CD4-positive, alpha-beta T cell (primary cell): ENCODE data around the gene HSF2BP. TPM values are rescaled to one million over a fixed set of nuclear protein-coding genes. Genes with fewer than 3 reads are reported as not detected.

Experiments used
- ATAC-seq: fragments of 200-7000 bp; cut with Tn5 transposase; one replicate; pipeline ENCODE4 v1.10.0; 2022; ENCODE audit warnings: mild to moderate bottlenecking; ENCODE audit not compliant: poor library complexity
- CTCF ChIA-PET: fragments of 350-600 bp; sonication (Branson Sonifier 250); formaldehyde crosslinking; loops from one replicate; lab custom pipeline; 2021; ENCODE audit warnings: antibody characterized with exemption, inconsistent platforms; lab: Charles Lee
- POLR2A ChIA-PET: fragments of 350-600 bp; sonication (Branson Sonifier 250); formaldehyde crosslinking; loops from one replicate; lab custom pipeline; 2021; ENCODE audit warnings: antibody characterized with exemption, inconsistent platforms; lab: Charles Lee
- DNase-seq, 14 experiments: peaks; one replicate each; pipeline ENCODE4 v3.0.0-alpha.2; 2013 to 2020; ENCODE audit warnings: mixed read lengths in 2 of 14
- H3K27ac ChIP-seq, 2 donors: one replicate each; pipeline versions ENCODE4 v1.5.1 to v1.7.0; 2013; ENCODE audit warnings: low read length in 2 of 2, low read depth in 1 of 2, mild to moderate bottlenecking in 1 of 2
- H3K27me3 ChIP-seq, 2 experiments: 1 replicate in 1 of 2; 2 replicates in 1 of 2; pipeline versions ENCODE4 v1.6.1 to v1.7.0; 2013; ENCODE audit warnings: low read length in 2 of 2, control low read depth in 1 of 2, mild to moderate bottlenecking in 1 of 2, moderate library complexity in 1 of 2; ENCODE audit not compliant: insufficient read depth in 2 of 2, control insufficient read depth in 1 of 2
- H3K36me3 ChIP-seq: one replicate; pipeline ENCODE4 v1.6.1; 2013; ENCODE audit warnings: low read length, control low read depth; ENCODE audit not compliant: insufficient read depth
- H3K4me1 ChIP-seq: one replicate; pipeline ENCODE4 v1.6.1; 2013; ENCODE audit warnings: low read length, control low read depth; ENCODE audit not compliant: insufficient read depth
- H3K4me3 ChIP-seq: one replicate; pipeline ENCODE4 v1.5.1; 2013; ENCODE audit warnings: mild to moderate bottlenecking, low read length, moderate library complexity
- H3K9me3 ChIP-seq, 2 experiments: 1 replicate in 1 of 2; 2 replicates in 1 of 2; pipeline versions ENCODE4 v1.6.1 to v1.7.0; 2013; ENCODE audit warnings: low read length in 2 of 2, mild to moderate bottlenecking in 2 of 2, control low read depth in 1 of 2, moderate library complexity in 1 of 2; ENCODE audit not compliant: control insufficient read depth in 1 of 2, insufficient read depth in 1 of 2
- H3K27ac Mint-ChIP-seq: one replicate; pipeline ENCODE4 v1.8.0; 2020; ENCODE audit warnings: mixed read lengths
- H3K27me3 Mint-ChIP-seq: one replicate; pipeline ENCODE4 v1.8.0; 2021; ENCODE audit warnings: mixed read lengths
- H3K36me3 Mint-ChIP-seq: one replicate; pipeline ENCODE4 v1.8.0; 2021; ENCODE audit warnings: low read depth, mixed read lengths
- H3K4me1 Mint-ChIP-seq: one replicate; pipeline ENCODE4 v1.8.0; 2021; ENCODE audit warnings: low read depth, mixed read lengths
- H3K4me3 Mint-ChIP-seq: one replicate; pipeline ENCODE4 v1.8.0; 2020; ENCODE audit warnings: mild to moderate bottlenecking, mixed read lengths
- H3K9me3 Mint-ChIP-seq: one replicate; pipeline ENCODE4 v1.8.0; 2020; ENCODE audit warnings: mixed read lengths
- intact Hi-C, 2 experiments: fragments of 100-400 bp; cut with DNase I in 1 of 2; cut with micrococcal nuclease in 1 of 2; formaldehyde crosslinking; loops; one replicate each; pipeline versions ENCODE4 v1.15.1 to v1.9.0; 2023 to 2025; cut with DNase I, micrococcal nuclease
- total RNA-seq, 174 experiments: library from RNA in 2 of 174; stranded (reverse) in 2 of 174; gene quantifications; one replicate each; pipeline ENCODE4 v1.2.3 and lab custom pipeline; 2021 to 2026
- TF ChIP-seq, protein P1 (sequence below): fragments of 200-600 bp; IDR thresholded peaks from one replicate; pipeline ENCODE4 v1.8.0; 2022; ENCODE audit warnings: antibody characterized with exemption, mild to moderate bottlenecking

Gene HSF2BP
- total RNA-seq, 2 experiments from 2014 or later = 0.59 to 0.93 TPM

- DNase-seq (no peak), ATAC-seq (no peak)
- Histone ChIP-seq H3K4me3 (no peak overlapping the region), H3K4me1 (no peaks in the 10 kb centered on the region), H3K27me3 (no peaks in the 10 kb centered on the region), H3K36me3 (no peaks in the 10 kb centered on the region), H3K9me3 (peaks cover 2 to 3% of the 10 kb centered on the region in 2 experiments), H3K27ac (no peak overlapping the region)
- ChIA-PET CTCF (no interaction called here), POLR2A (no interaction called here)
- H3K4me1 Mint-ChIP-seq = no peaks in the 10 kb centered on the region
- peaks cover 6% of the 10 kb centered on the region for H3K36me3 Mint-ChIP-seq
- H3K9me3 Mint-ChIP-seq = no peaks in the 10 kb centered on the region
- no peak overlapping the region for H3K4me3 Mint-ChIP-seq
- H3K27ac Mint-ChIP-seq = no peak overlapping the region
- intact Hi-C loops = no loop called here
- H3K27me3 Mint-ChIP-seq = no peaks in the 10 kb centered on the region
- TF ChIP-seq, protein P1, sequence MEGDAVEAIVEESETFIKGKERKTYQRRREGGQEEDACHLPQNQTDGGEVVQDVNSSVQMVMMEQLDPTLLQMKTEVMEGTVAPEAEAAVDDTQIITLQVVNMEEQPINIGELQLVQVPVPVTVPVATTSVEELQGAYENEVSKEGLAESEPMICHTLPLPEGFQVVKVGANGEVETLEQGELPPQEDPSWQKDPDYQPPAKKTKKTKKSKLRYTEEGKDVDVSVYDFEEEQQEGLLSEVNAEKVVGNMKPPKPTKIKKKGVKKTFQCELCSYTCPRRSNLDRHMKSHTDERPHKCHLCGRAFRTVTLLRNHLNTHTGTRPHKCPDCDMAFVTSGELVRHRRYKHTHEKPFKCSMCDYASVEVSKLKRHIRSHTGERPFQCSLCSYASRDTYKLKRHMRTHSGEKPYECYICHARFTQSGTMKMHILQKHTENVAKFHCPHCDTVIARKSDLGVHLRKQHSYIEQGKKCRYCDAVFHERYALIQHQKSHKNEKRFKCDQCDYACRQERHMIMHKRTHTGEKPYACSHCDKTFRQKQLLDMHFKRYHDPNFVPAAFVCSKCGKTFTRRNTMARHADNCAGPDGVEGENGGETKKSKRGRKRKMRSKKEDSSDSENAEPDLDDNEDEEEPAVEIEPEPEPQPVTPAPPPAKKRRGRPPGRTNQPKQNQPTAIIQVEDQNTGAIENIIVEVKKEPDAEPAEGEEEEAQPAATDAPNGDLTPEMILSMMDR = no peak
Measured at GRCh38 chr21:43614839-43615238, 44.4 kb downstream of the HSF2BP start.

DNA sequence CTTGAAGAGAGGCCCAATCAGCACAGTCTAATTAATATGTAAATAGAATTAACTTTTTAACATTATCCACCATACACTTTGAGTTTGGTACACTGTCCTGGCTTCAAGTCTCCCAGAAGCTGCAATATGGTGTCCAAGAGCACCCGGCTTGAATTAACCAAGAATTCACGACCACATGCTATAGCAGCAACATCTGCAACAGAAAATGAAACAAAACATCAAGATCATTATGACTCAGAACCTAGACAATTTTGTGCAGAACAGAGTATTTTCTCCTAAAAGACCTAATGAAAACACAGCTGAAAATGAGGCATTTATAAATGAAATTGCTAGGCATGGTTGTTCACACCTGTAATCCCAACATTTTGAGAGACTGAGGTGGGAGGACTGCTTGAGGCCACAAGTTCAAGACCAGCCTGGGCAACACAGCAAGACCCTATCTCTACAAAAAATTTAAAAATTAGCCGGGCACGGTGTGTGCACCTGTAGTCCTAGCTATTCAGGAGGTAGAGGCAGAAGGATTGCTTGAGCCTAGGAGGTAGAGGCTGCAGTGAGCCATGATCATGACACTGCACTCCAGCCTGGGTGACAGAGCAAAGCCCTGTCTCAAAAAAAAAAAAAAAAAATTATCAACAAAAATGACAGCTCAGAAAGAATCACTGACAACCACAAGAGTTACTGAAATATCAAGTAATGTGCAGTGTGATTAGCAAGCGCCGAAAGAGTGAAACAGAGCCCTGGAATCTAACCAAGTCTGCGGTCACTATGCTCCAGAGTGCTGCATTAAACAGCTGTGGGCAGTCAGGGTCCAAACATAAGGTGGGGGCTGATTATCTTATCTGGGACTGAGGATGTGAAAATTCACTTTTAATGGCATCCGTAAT lies 45.3 kb downstream of the HSF2BP start:
- H3K27ac Mint-ChIP-seq = no peak overlapping the region
- no peak overlapping the region for H3K4me3 Mint-ChIP-seq

DNA sequence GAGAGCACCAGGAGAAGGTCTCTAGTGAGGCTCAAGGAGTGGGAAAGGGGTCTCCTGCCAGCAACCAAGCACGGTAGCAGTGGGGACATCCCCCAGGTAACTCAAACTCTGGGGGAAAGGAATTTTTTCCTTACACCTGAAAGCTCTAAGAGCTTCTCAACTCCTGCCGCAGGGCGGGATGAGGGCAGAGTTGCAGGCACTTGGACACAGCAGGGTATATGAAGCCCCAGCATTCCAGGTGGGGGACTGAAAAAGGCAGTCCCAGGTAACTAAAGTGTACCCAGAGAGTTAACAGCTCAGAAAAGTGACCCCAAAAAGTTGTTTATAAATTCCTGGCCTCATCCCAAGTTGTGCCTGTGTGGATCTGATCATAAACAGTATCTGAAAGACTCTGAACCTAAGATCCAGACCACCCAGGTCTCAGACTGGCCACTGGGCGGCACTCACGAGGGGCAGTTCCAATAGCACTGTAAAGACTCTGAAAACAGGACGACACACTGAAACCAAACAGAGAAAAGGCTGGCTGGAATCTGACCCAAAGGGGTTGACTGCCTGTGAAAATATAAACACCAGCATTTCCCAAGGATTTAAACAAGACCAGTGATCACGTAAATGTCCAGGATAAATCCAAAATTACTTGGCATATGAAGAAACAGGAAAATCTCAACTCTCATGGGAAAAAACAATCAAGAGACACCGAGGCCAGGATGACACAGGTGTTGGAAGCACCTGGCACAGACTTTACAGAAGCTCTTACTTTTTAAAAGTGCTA lies 47.5 kb downstream of the HSF2BP start:
- TF ChIP-seq, protein P1 = peak; percentile 13
- Histone ChIP-seq H3K4me1 (no peaks in the 10 kb centered on the region), H3K27me3 (no peaks in the 10 kb centered on the region), H3K9me3 (no peaks in the 10 kb centered on the region), H3K36me3 (no peaks in the 10 kb centered on the region), H3K4me3 (no peak overlapping the region), H3K27ac (no peak overlapping the region)
- intact Hi-C loops = no loop called here
- ATAC-seq (no peak), DNase-seq (peak in 1 of 14 experiments; percentile 20)
- CTCF ChIA-PET = interaction anchor here (0.6 kb wide), 1 partner anchor 10 kb away, joined by 3 read pairs; no protein-coding TSS in a partner anchor
- H3K27ac Mint-ChIP-seq = no peak overlapping the region
- H3K27me3 Mint-ChIP-seq = no peaks in the 10 kb centered on the region
- no peaks in the 10 kb centered on the region for H3K36me3 Mint-ChIP-seq
- POLR2A ChIA-PET = no interaction called here
- H3K4me1 Mint-ChIP-seq = no peaks in the 10 kb centered on the region
- no peaks in the 10 kb centered on the region for H3K9me3 Mint-ChIP-seq
- no peak overlapping the region for H3K4me3 Mint-ChIP-seq

More for the DNA sequence above, 45.3 kb downstream of the HSF2BP start:
- no peaks in the 10 kb centered on the region for H3K9me3 ChIP-seq
- H3K4me1 Mint-ChIP-seq = no peaks in the 10 kb centered on the region
- H3K36me3 Mint-ChIP-seq = no peaks in the 10 kb centered on the region
- TF ChIP-seq, protein P1 = no peak
- no peaks in the 10 kb centered on the region for H3K36me3 ChIP-seq
- H3K9me3 Mint-ChIP-seq = no peaks in the 10 kb centered on the region
- DNase-seq (no peak), ATAC-seq (no peak)
- intact Hi-C loops = no loop called here
- ChIA-PET POLR2A (no interaction called here), CTCF (no interaction called here)
- no peaks in the 10 kb centered on the region for H3K27me3 ChIP-seq
- H3K4me1 ChIP-seq = no peaks in the 10 kb centered on the region
- no peak overlapping the region for H3K4me3 ChIP-seq
- H3K27ac ChIP-seq = no peak overlapping the region
- no peaks in the 10 kb centered on the region for H3K27me3 Mint-ChIP-seq
